Measurements from ENCODE around the gene ERMP1.

ERMP1 gene

GRCh38 chr9:5874048-5874447 lies 41.1 kb upstream of the ERMP1 start:
- TF ChIP-seq, protein P1, sequence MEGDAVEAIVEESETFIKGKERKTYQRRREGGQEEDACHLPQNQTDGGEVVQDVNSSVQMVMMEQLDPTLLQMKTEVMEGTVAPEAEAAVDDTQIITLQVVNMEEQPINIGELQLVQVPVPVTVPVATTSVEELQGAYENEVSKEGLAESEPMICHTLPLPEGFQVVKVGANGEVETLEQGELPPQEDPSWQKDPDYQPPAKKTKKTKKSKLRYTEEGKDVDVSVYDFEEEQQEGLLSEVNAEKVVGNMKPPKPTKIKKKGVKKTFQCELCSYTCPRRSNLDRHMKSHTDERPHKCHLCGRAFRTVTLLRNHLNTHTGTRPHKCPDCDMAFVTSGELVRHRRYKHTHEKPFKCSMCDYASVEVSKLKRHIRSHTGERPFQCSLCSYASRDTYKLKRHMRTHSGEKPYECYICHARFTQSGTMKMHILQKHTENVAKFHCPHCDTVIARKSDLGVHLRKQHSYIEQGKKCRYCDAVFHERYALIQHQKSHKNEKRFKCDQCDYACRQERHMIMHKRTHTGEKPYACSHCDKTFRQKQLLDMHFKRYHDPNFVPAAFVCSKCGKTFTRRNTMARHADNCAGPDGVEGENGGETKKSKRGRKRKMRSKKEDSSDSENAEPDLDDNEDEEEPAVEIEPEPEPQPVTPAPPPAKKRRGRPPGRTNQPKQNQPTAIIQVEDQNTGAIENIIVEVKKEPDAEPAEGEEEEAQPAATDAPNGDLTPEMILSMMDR (conservative IDR thresholded peaks at IDR 0.05; ENCODE audit: low read depth), result no peak
- no peak overlapping the region for H3K27ac ChIP-seq
- POLR2A ChIA-PET (ENCODE audit: low non-redundant PET), result no interaction called here
- DNase-seq (ENCODE audit: low spot score), result no peak
- CTCF ChIA-PET, result interaction anchor here (0.7 kb wide), 1 partner anchor 397 kb away, joined by 3 read pairs; no protein-coding TSS in a partner anchor

- DNase-seq (ENCODE audit: low spot score), result no peak
- ChIA-PET CTCF (interaction anchor here (0.6 kb wide), 1 partner anchor 10 kb away, joined by 5 read pairs; no protein-coding TSS in a partner anchor), POLR2A (ENCODE audit: low non-redundant PET) (no interaction called here)
- H3K27ac ChIP-seq, result no peak overlapping the region
- TF ChIP-seq, protein P1 (conservative IDR thresholded peaks at IDR 0.05; ENCODE audit: low read depth), result no peak
Observed at GRCh38 chr9:5873439-5873838, 40.5 kb upstream of the ERMP1 start.

DNA sequence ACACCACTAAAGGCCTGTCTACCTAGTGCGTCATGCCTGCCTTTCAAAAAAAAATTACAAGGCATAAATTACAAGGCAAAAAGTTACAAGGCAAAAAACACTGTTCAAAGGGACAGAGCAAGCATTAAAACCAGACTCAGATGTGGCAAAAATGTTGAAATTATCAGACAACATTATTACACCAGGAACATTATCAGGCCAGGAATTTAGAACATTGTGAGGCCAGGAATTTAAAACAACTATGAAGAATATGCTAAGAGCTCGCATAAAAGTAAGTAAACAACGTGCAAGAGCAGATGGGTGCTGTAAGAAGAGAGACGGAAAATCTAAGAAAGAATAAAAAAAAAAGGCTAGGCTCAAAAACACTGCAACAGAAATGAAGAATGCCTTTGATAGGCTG lies 39.6 kb upstream of the ERMP1 start:
- TF ChIP-seq, protein P1 (conservative IDR thresholded peaks at IDR 0.05; ENCODE audit: low read depth), result no peak
- ChIA-PET CTCF (no interaction called here), POLR2A (ENCODE audit: low non-redundant PET) (no interaction called here)
- no peak for DNase-seq (ENCODE audit: low spot score)
- no peak overlapping the region for H3K27ac ChIP-seq

- ChIA-PET CTCF (no interaction called here), POLR2A (ENCODE audit: low non-redundant PET) (no interaction called here)
- TF ChIP-seq, protein P1 (conservative IDR thresholded peaks at IDR 0.05; ENCODE audit: low read depth), result no peak
- no peak overlapping the region for H3K27ac ChIP-seq
- DNase-seq (ENCODE audit: low spot score), result no peak
Observed at GRCh38 chr9:5871785-5872184, 38.9 kb upstream of the ERMP1 start.

GRCh38 chr9:5870691-5871090 lies 37.8 kb upstream of the ERMP1 start:
- CTCF ChIA-PET, result interaction anchor here (1.5 kb wide), 1 partner anchor 16 kb away, joined by 3 read pairs; no protein-coding TSS in a partner anchor
- TF ChIP-seq, protein P1 (conservative IDR thresholded peaks at IDR 0.05; ENCODE audit: low read depth), result no peak
- H3K27ac ChIP-seq, result no peak overlapping the region
- POLR2A ChIA-PET (ENCODE audit: low non-redundant PET), result no interaction called here
- no peak for DNase-seq (ENCODE audit: low spot score)

DNA sequence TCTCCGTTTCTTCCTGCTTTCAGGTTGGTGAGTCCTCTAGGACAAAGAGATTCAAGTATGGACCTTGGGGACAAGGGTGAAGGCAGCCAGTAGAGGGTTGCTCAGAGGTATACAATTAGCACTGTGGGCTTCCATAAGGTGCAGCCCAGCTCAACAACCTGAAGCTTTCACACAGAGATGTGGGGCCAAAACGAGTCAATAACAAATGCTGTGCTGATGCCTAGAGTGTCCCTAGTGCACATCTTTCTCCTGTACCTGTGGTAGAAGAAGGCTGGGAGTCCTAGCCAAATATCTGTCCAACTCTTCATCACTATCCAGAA lies 37.1 kb upstream of the ERMP1 start:
- ChIA-PET POLR2A (ENCODE audit: low non-redundant PET) (no interaction called here), CTCF (interaction anchor here (1.1 to 1.5 kb wide), 2 partner anchors 11 to 16 kb away, joined by 3 read pairs; no protein-coding TSS in a partner anchor)
- TF ChIP-seq, protein P1 (conservative IDR thresholded peaks at IDR 0.05; ENCODE audit: low read depth), result no peak
- no peak for DNase-seq (ENCODE audit: low spot score)
- H3K27ac ChIP-seq, result no peak overlapping the region

All from RWPE1 (cell line).